ENCODE measurements around the gene MYH6. TPM values are rescaled to one million over a fixed set of nuclear protein-coding genes. Genes with fewer than 3 reads are reported as not detected.

Gene MYH6
- polyA plus RNA-seq, 3 donors: not detected

DNA sequence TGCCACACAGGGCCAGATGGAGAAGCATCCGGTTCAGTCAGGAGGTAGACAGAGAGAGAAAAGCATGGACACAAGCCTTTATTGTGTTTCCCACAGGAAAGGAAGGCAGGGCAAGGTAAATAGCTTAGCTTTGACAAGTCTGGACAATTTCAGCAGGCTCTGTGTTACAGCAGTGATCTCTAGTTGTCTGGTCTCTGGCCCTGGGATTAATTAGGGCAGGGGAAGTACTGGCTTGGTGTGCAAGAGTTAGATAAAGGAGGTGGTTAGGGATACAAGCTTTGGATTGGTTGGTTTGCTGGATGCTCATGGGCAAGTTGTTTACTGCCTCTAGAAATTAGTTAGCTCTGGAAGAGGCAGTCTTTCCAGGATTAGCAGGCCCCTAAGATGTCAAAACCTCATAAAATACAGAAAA lies 46.4 kb upstream of the MYH6 start:
- Mint-ChIP-seq H3K27me3 (ENCODE audit: low read depth in 3 of 3) (peaks cover 10 to 19% (median 13%) of the 10 kb centered on the region in 3 donors), H3K9me3 (peaks cover 0 to 4% (median 0%) of the 10 kb centered on the region in 7 donors), H3K4me3 (no peak overlapping the region), H3K27ac (peak overlapping the region in 1 of 7 donors; percentile 37), H3K36me3 (no peaks in the 10 kb centered on the region), H3K4me1 (no peaks in the 10 kb centered on the region)
- no peaks in the 10 kb centered on the region for H3K79me2 ChIP-seq (ENCODE audit: insufficient read depth, low read length)
- H3K9ac ChIP-seq (ENCODE audit: insufficient read depth, low read length, poor library complexity, severe bottlenecking): no peak overlapping the region
- H3K36me3 ChIP-seq (replicated peaks in 1 of 2; ENCODE audit: control insufficient read depth in 1 of 2, insufficient read depth in 2 of 2, low read length in 2 of 2): no peaks in the 10 kb centered on the region
- no peaks in the 10 kb centered on the region for H3K9me3 ChIP-seq (replicated peaks in 1 of 2; ENCODE audit: control insufficient read depth in 1 of 2, insufficient read depth in 1 of 2, low read length in 2 of 2)
- no peaks in the 10 kb centered on the region for H3K4me1 ChIP-seq (ENCODE audit: control insufficient read depth in 1 of 2, insufficient read depth in 2 of 2, low read length in 2 of 2)
- intact Hi-C loops (cut with micrococcal nuclease): no loop called here
- WGBS (ENCODE audit: insufficient coverage): 38% methylated on average over 1 of the region's 1 CpG
- TF ChIP-seq, protein P1, sequence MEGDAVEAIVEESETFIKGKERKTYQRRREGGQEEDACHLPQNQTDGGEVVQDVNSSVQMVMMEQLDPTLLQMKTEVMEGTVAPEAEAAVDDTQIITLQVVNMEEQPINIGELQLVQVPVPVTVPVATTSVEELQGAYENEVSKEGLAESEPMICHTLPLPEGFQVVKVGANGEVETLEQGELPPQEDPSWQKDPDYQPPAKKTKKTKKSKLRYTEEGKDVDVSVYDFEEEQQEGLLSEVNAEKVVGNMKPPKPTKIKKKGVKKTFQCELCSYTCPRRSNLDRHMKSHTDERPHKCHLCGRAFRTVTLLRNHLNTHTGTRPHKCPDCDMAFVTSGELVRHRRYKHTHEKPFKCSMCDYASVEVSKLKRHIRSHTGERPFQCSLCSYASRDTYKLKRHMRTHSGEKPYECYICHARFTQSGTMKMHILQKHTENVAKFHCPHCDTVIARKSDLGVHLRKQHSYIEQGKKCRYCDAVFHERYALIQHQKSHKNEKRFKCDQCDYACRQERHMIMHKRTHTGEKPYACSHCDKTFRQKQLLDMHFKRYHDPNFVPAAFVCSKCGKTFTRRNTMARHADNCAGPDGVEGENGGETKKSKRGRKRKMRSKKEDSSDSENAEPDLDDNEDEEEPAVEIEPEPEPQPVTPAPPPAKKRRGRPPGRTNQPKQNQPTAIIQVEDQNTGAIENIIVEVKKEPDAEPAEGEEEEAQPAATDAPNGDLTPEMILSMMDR (IDR thresholded peaks at IDR 0.05): no peak
- DNase-seq: no peak
- H4K20me1 ChIP-seq (ENCODE audit: insufficient read depth, low read length): no peaks in the 10 kb centered on the region
- H3K27ac ChIP-seq (ENCODE audit: low read depth in 1 of 2, low read length in 2 of 2): no peak overlapping the region
- H2AFZ ChIP-seq (ENCODE audit: insufficient read depth, low read depth, low read length, poor library complexity, severe bottlenecking): no peak overlapping the region
- peaks cover 0 to 11% of the 10 kb centered on the region in 2 donors for H3K27me3 ChIP-seq (ENCODE audit: control insufficient read depth in 2 of 2, insufficient read depth in 2 of 2, low read length in 2 of 2)
- H3K4me2 ChIP-seq (replicated peaks; ENCODE audit: extremely low read depth, low read length, poor library complexity, severe bottlenecking): no peak overlapping the region
- no peak overlapping the region for H3K4me3 ChIP-seq (replicated peaks in 1 of 3; ENCODE audit: low read depth in 2 of 3, low read length in 3 of 3)

DNA sequence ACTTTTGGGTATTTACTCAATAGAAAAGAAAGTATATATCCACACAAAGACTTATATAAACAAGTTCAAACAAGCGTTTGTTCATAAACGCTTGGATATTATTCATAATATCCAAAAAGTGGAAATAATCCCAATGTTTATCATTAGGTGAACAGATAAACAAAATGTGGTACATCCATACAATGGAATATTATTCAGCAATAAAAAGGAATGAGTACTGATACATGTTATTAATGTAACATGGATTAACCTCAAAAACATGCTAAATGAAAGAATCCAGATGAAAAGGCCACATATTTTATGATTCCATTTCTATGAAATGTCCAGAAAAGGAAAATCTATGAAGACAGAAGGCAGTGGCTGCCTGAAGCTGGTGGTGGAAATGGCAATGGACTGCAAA lies 44.2 kb upstream of the MYH6 start:
- no peak overlapping the region for H3K4me2 ChIP-seq (replicated peaks; ENCODE audit: extremely low read depth, low read length, poor library complexity, severe bottlenecking)
- H3K36me3 Mint-ChIP-seq: no peaks in the 10 kb centered on the region
- TF ChIP-seq, protein P1 (IDR thresholded peaks at IDR 0.05): no peak
- no peaks in the 10 kb centered on the region for H3K4me1 ChIP-seq (ENCODE audit: control insufficient read depth in 1 of 2, insufficient read depth in 2 of 2, low read length in 2 of 2)
- H3K27ac Mint-ChIP-seq: no peak overlapping the region
- H3K4me3 Mint-ChIP-seq: no peak overlapping the region
- H3K79me2 ChIP-seq (ENCODE audit: insufficient read depth, low read length): no peaks in the 10 kb centered on the region
- H3K9ac ChIP-seq (ENCODE audit: insufficient read depth, low read length, poor library complexity, severe bottlenecking): no peak overlapping the region
- H3K9me3 ChIP-seq (replicated peaks in 1 of 2; ENCODE audit: control insufficient read depth in 1 of 2, insufficient read depth in 1 of 2, low read length in 2 of 2): no peaks in the 10 kb centered on the region
- no peak overlapping the region for H2AFZ ChIP-seq (ENCODE audit: insufficient read depth, low read depth, low read length, poor library complexity, severe bottlenecking)
- H3K4me1 Mint-ChIP-seq: no peaks in the 10 kb centered on the region
- no peaks in the 10 kb centered on the region for H4K20me1 ChIP-seq (ENCODE audit: insufficient read depth, low read length)
- H3K27ac ChIP-seq (ENCODE audit: low read depth in 1 of 2, low read length in 2 of 2): no peak overlapping the region
- intact Hi-C loops (cut with micrococcal nuclease): no loop called here
- no CpG with 5 or more reads among the region's 2 CpGs for WGBS (ENCODE audit: insufficient coverage)
- H3K36me3 ChIP-seq (replicated peaks in 1 of 2; ENCODE audit: control insufficient read depth in 1 of 2, insufficient read depth in 2 of 2, low read length in 2 of 2): no peaks in the 10 kb centered on the region
- H3K27me3 ChIP-seq (ENCODE audit: control insufficient read depth in 2 of 2, insufficient read depth in 2 of 2, low read length in 2 of 2): peaks cover 0 to 2% of the 10 kb centered on the region in 2 donors
- H3K9me3 Mint-ChIP-seq: peaks cover 0 to 3% (median 0%) of the 10 kb centered on the region in 7 donors
- no peak overlapping the region for H3K4me3 ChIP-seq (replicated peaks in 1 of 3; ENCODE audit: low read depth in 2 of 3, low read length in 3 of 3)
- peaks cover 12 to 16% (median 14%) of the 10 kb centered on the region in 3 donors for H3K27me3 Mint-ChIP-seq (ENCODE audit: low read depth in 3 of 3)
- DNase-seq: no peak
